ENCODE results near the gene STAG2. TPM values are rescaled to one million over a fixed set of nuclear protein-coding genes. Genes with fewer than 3 reads are reported as not detected.

Gene STAG2
- total RNA-seq, 8 experiments from 2014 or later, result 36.1 to 98.4 (median 56.7) TPM

DNA sequence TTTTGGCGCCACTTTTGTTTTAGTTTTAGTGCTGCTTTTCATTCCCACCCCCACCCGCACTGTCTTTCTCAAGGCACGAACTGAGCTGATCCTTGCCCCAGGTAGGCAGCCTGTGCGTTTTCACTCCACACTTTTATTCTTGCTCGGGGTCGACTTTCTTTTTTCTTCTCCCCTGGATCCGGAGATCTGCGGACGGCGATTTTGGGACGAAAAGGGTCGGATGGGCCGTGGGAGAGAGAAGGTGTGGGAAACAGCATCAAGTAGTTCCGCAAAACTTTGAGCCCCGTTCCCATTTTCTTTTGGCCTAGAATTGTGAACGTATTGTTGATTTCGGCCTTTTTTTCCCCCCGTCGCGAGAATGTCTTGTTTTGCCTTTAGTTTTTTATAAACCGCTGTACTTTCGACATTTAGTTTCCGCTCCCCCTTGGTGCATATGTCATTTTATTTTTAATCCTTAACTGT is 531 bp downstream of the STAG2 start:
- WGBS, 10 experiments, result 0 to 25% (median 0%) methylated on average over 1 to 13 of the region's 23 CpGs; no CpG with 5 or more reads in 6 of the 10 experiments
- in situ Hi-C loops (cut with MboI; ENCODE audit: low pct_unique_long_range_greater_than_20kb in 2 of 9, low sequenced_read_pairs in 9 of 9, unreplicated experiment in 9 of 9), result no loop called here
- peak overlapping the region; percentile 47 to 98 (median 91) for H3K4me3 ChIP-seq
- no peak for ATAC-seq (replicated peaks in 6 of 8)
- H3K27ac ChIP-seq, result peak overlapping the region; percentile 97 to 100
- no peaks in the 10 kb centered on the region for H3K4me1 ChIP-seq (replicated peaks in 1 of 2)

DNA sequence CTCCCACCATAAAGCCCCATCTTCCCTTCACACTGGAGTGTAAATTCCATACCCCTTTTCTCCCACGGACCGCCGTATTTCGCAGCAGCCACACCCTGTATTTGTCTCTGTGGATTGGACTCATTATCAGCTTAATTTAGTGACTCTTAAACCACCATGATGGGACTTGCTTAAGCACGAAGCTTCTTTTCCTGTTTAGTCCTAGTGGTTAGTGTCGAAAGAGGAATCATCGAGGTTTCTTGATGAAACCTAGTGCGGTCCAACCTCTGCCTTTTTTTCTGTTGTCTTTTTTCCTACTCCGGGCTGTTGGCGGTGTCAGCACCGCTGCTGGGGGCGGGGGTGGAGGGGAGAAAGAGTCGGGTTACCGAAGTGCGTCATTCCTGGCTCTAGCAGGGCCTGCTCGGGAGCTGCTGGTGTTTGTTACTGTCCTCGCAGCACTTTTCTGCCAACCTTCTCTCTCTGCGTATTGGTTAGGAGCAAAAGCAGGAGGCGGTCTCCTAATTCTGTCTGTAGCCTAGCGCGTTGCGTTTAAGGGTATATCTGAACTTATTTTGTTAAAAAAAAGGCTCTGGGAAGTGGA is 1.4 kb downstream of the STAG2 start:
- in situ Hi-C loops (cut with MboI; ENCODE audit: low pct_unique_long_range_greater_than_20kb in 2 of 9, low sequenced_read_pairs in 9 of 9, unreplicated experiment in 9 of 9), result no loop called here
- Histone ChIP-seq H3K27ac (peak overlapping the region; percentile 97 to 100), H3K4me3 (peak overlapping the region; percentile 47 to 98 (median 91)), H3K4me1 (replicated peaks in 1 of 2) (no peaks in the 10 kb centered on the region)
- 0 to 26% (median 0%) methylated on average over 1 to 13 of the region's 22 CpGs; no CpG with 5 or more reads in 5 of the 10 experiments for WGBS, 10 experiments
- peak; percentile 61 to 78 (median 68) for ATAC-seq (replicated peaks in 6 of 8)

DNA sequence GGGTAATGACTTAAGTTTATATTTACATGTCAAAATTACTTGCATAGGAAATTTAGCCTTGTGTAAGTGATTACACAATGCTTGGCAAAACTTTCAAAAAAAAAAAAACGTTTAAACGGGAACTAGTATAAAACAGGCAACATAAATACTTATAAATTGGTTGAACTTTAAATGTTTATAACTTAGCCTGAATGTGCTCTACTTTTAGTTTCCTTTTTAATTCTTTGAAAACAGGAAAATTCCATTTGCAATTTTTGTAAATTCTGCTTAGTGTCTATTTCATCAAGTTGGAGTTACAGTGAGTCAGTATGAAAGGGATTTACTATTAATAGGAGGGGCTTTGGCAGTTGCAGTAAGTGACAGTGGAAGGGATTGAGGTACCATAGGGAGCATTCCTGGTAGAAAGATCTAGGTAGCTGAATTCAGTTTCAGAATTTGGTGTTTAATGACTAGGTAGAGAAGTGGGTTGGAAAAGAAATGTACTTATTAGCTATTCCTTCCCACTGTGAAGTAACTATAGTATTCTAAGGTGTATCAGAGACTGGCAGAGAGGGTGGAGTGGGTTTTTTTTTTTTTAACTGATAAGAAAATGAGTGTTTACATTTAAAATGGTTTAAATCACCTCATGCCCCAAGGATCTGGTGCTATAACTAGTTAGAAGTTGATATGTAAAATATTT is 2.8 kb downstream of the STAG2 start:
- ATAC-seq (replicated peaks in 6 of 8), result no peak
- Histone ChIP-seq H3K27ac (no peak overlapping the region), H3K4me1 (replicated peaks in 1 of 2) (no peaks in the 10 kb centered on the region), H3K4me3 (peak overlapping the region in 4 of 5 donors; percentile 67 to 98 (median 94))
- WGBS, 10 experiments, result 0 to 17% (median 3%) methylated on average over 2 of the region's 2 CpGs; no CpG with 5 or more reads in 7 of the 10 experiments
- in situ Hi-C loops (cut with MboI; ENCODE audit: low pct_unique_long_range_greater_than_20kb in 2 of 9, low sequenced_read_pairs in 9 of 9, unreplicated experiment in 9 of 9), result no loop called here

DNA sequence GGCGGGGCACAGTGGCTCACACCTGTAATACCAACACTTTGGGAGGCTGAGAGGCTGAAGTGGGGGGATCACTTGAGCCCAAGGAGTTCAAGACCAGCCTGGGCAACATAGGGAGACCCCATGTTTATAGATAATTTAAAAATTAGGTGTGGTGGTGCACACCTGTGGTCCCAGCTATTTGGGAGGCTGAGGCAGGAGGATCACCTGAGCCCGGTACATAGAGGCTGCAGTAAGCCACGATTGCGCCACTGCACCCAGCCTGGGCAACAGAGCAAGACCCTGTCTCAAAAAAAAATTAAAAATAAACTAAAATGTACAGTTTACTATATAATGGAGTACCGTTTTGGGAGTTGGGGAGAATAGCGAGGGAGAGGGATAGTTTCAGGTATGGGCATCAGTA is 4.2 kb downstream of the STAG2 start:
- Histone ChIP-seq H3K4me3 (no peak overlapping the region), H3K27ac (no peak overlapping the region), H3K4me1 (replicated peaks in 1 of 2) (no peaks in the 10 kb centered on the region)
- no peak for ATAC-seq (replicated peaks in 6 of 8)
- in situ Hi-C loops (cut with MboI; ENCODE audit: low pct_unique_long_range_greater_than_20kb in 2 of 9, low sequenced_read_pairs in 9 of 9, unreplicated experiment in 9 of 9), result no loop called here
- 41 to 100% (median 58%) methylated on average over 1 to 4 of the region's 6 CpGs; no CpG with 5 or more reads in 7 of the 10 experiments for WGBS, 10 experiments

DNA sequence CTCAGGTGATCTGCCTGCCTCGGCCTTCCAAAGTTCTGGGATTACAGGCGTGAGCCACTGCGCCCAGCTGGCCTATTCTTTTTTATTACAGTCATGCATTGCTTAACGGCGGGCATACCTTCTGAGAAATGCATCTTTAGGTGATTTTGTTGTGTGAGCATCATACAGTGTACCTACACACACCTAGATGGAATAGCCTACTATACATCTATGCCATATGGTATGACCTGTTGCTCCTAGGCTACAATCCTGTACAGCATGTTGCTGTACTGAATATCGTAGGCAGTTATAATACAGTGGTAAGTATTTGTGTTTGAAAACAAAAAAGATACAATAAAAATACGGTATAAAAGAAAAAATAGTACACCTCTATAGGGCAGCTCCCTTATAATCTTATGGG is 6.0 kb downstream of the STAG2 start:
- Histone ChIP-seq H3K27ac (no peak overlapping the region), H3K4me1 (replicated peaks in 1 of 2) (no peaks in the 10 kb centered on the region), H3K4me3 (no peak overlapping the region)
- 56 to 100% (median 80%) methylated on average over 1 to 6 of the region's 7 CpGs; no CpG with 5 or more reads in 6 of the 10 experiments for WGBS, 10 experiments
- no peak for ATAC-seq (replicated peaks in 6 of 8)
- in situ Hi-C loops (cut with MboI; ENCODE audit: low pct_unique_long_range_greater_than_20kb in 2 of 9, low sequenced_read_pairs in 9 of 9, unreplicated experiment in 9 of 9), result no loop called here

DNA sequence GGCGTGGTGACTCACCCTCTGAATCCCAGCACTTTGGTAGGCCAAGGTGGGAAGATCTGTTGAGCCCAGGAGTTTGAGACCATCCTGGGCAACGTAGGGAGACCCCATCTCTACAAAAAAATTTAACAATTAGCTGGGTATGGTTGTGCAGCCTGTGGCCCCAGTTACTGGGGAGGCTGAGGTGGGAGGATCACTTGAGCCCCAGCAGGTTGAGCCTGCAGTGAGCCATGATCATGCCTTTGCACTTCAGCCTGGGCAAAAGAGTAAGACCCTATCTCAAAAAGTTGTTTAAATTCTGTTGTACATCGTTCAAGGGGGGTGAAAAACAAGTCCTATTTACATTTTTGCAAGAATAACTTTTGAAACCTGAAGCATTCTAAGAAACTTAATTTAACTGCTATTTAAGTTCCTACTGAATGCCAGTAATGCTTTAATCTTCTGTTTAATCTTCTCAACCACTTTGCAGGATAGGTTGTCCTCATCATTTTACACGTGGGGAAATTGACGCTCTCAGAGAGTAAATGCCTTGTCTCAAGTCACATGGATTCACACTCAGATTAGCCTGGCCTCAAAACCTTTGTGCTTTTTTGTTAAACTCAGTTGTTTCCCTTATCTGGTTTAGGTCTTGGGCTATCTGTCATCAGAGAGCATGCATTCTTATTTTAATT is 7.0 kb downstream of the STAG2 start:
- Histone ChIP-seq H3K4me3 (no peak overlapping the region), H3K4me1 (replicated peaks in 1 of 2) (no peaks in the 10 kb centered on the region), H3K27ac (no peak overlapping the region)
- in situ Hi-C loops (cut with MboI; ENCODE audit: low pct_unique_long_range_greater_than_20kb in 2 of 9, low sequenced_read_pairs in 9 of 9, unreplicated experiment in 9 of 9), result no loop called here
- 40 to 100% (median 73%) methylated on average over 1 to 4 of the region's 5 CpGs; no CpG with 5 or more reads in 5 of the 10 experiments for WGBS, 10 experiments
- ATAC-seq (replicated peaks in 6 of 8), result no peak

DNA sequence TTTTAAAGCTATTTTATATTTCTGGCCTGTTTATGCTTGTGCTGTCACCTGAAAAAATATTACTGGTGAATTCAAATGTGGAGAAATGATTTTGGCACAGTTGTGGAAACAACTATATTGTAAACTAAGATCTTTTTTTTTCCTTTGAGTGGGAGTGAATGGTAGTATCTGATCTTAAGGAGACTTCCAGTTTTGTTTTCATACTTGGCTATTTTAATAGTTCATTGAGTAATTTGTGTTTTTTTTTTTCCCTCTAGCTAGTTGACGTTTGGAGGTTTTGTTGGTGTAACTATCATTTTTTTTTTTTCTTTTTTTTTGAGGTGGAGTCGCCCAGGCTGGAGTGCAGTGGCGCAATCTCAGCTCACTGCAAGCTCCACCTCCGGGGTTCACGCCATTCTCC is 10.5 kb downstream of the STAG2 start:
- 20 to 60% (median 37%) methylated on average over 1 to 3 of the region's 5 CpGs; no CpG with 5 or more reads in 7 of the 10 experiments for WGBS, 10 experiments
- in situ Hi-C loops (cut with MboI; ENCODE audit: low pct_unique_long_range_greater_than_20kb in 2 of 9, low sequenced_read_pairs in 9 of 9, unreplicated experiment in 9 of 9), result no loop called here
- ATAC-seq (replicated peaks in 6 of 8), result no peak
- H3K27ac ChIP-seq, result no peak overlapping the region
- H3K4me3 ChIP-seq, result no peak overlapping the region
- no peaks in the 10 kb centered on the region for H3K4me1 ChIP-seq (replicated peaks in 1 of 2)

DNA sequence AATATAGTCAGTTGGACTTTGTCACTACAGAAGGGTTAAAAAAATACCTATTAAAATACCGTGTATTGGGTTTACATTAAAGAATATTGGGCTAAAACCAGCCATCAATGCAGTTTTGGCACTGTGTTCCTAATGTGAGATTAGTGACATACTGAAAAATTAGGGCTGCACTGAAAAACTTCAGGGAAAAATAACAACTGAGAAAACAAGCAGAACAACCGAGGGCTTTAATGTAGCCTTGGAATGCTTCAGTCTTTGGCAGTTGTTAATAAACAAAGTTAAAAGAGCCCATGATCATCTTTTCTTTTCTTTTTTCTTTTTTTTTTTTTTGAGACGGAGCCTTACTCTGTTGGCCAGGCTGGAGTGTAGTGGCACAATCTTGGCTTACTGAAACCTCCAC is 12.4 kb downstream of the STAG2 start:
- ATAC-seq (replicated peaks in 6 of 8), result no peak
- WGBS, 10 experiments, result 0 to 100% (median 77%) methylated on average over 1 to 3 of the region's 3 CpGs; no CpG with 5 or more reads in 6 of the 10 experiments
- in situ Hi-C loops (cut with MboI; ENCODE audit: low pct_unique_long_range_greater_than_20kb in 2 of 9, low sequenced_read_pairs in 9 of 9, unreplicated experiment in 9 of 9), result no loop called here
- H3K4me1 ChIP-seq (replicated peaks in 1 of 2), result no peaks in the 10 kb centered on the region
- H3K27ac ChIP-seq, result no peak overlapping the region
- H3K4me3 ChIP-seq, result no peak overlapping the region

DNA sequence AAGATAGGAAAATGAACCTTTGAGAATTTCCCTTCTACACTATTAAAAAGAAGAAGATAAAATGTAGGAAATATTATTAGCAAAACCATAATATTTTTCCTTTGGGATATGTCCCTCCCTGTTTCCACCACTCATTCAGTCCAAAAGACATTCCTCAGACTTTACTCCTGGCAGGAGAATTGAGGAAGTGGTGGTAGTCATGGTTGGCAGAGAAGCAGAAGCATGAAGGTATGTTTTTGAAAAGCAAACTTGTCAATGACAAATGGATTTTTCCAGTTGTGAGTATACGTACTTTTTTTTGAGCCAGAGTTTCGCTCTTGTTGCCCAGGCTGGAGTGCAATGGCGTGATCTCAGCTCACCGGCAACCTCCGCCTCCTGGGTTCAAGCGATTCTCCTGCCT is 13.7 kb downstream of the STAG2 start:
- H3K4me1 ChIP-seq (replicated peaks in 1 of 2), result no peaks in the 10 kb centered on the region
- no peak overlapping the region for H3K4me3 ChIP-seq
- no peak for ATAC-seq (replicated peaks in 6 of 8)
- 80 to 100% (median 95%) methylated on average over 1 to 2 of the region's 6 CpGs; no CpG with 5 or more reads in 6 of the 10 experiments for WGBS, 10 experiments
- H3K27ac ChIP-seq, result no peak overlapping the region
- in situ Hi-C loops (cut with MboI; ENCODE audit: low pct_unique_long_range_greater_than_20kb in 2 of 9, low sequenced_read_pairs in 9 of 9, unreplicated experiment in 9 of 9), result no loop called here

DNA sequence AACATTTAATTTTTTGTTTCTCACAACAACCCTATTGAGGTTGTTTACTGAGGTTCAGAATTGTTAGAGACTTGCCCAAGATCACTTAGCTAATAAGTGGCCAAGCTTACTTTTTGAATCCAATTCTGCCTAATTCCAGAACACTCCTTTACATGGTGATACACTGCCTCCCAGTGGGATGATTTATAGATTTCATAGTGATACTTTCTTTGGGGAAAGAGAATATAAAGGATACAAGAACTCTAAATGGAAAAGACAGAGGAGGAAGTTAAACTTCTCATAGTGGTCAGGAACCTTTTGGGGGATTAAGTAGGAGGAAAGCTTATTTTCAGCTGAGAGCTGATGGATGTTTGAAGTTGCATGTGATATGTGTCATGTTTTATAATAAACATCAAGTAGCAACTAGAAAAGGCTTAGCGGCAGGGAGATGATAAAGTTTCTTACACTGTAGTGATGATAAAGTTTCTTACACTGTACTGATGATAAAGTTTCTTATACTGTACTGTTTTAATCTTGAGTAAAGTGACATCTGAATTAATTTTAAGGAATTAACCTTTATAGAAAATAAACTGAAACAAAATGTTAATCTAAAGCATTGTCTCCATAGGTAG is 15.3 kb downstream of the STAG2 start:
- in situ Hi-C loops (cut with MboI; ENCODE audit: low pct_unique_long_range_greater_than_20kb in 2 of 9, low sequenced_read_pairs in 9 of 9, unreplicated experiment in 9 of 9), result no loop called here
- Histone ChIP-seq H3K4me1 (replicated peaks in 1 of 2) (no peaks in the 10 kb centered on the region), H3K4me3 (no peak overlapping the region), H3K27ac (no peak overlapping the region)
- ATAC-seq (replicated peaks in 6 of 8), result peak in 3 of 8 experiments; percentile 16 to 56 (median 41)
- 67 to 100% (median 94%) methylated on average over 1 of the region's 1 CpG; no CpG with 5 or more reads in 6 of the 10 experiments for WGBS, 10 experiments

DNA sequence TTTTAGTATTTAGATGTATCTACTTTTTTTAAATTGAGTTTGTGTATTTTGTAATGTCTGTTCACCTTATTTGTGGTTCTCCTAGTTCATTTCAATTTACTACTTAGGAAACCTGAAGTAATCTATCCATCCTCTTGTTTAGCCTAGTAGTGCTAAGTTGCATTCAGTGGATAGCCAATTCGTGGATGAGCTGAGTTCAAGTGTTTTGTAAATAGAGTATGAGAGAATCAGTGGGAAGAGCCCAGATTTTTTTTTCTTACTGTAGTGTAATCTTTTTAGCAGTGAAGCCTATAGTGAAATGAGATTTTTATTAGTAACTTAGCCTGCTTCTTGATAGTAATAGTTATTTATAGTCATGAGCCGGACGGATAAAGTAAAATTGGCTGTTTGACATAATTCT is 21.7 kb downstream of the STAG2 start:
- Histone ChIP-seq H3K4me1 (replicated peaks in 1 of 2) (no peaks in the 10 kb centered on the region), H3K4me3 (no peak overlapping the region), H3K27ac (no peak overlapping the region)
- 42 to 100% (median 75%) methylated on average over 1 to 3 of the region's 3 CpGs; no CpG with 5 or more reads in 5 of the 10 experiments for WGBS, 10 experiments
- in situ Hi-C loops (cut with MboI; ENCODE audit: low pct_unique_long_range_greater_than_20kb in 2 of 9, low sequenced_read_pairs in 9 of 9, unreplicated experiment in 9 of 9), result no loop called here
- no peak for ATAC-seq (replicated peaks in 6 of 8)

DNA sequence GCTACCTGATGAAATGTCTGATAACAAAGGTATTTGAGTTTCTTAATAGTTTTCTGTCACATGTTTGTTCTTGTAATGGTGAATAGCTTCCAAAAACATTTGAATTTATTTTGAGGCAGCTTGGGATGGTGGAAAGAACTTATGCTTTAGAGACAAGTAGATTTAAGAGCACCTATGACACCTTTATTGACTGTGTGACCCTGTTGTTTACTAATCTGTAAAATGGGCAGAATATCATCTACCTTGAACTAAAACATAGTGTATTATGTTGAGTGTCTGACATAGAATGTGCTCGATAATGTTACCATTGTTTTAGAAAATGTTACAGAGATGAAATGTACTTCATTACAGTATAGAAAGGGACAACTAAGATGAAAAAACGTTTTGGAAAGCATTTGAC is 24.9 kb downstream of the STAG2 start:
- in situ Hi-C loops (cut with MboI; ENCODE audit: low pct_unique_long_range_greater_than_20kb in 2 of 9, low sequenced_read_pairs in 9 of 9, unreplicated experiment in 9 of 9), result no loop called here
- Histone ChIP-seq H3K4me3 (no peak overlapping the region), H3K27ac (no peak overlapping the region), H3K4me1 (replicated peaks in 1 of 2) (no peaks in the 10 kb centered on the region)
- WGBS, 10 experiments, result 0 to 100% (median 86%) methylated on average over 1 to 2 of the region's 2 CpGs; no CpG with 5 or more reads in 3 of the 10 experiments
- ATAC-seq (replicated peaks in 6 of 8), result no peak
